A549 (cell line): Measurements from ENCODE around the gene TPRN. TPM values are rescaled to one million over a fixed set of nuclear protein-coding genes. Genes with fewer than 3 reads are reported as not detected.

Source experiments
- ATAC-seq, 2 experiments: fragments of 200-7000 bp in 1 of 2; fragments of >200 bp in 1 of 2; cut with Nextera tagmentation in 1 of 2; cut with Tn5 transposase in 1 of 2; 3 replicates each; pipeline versions ENCODE4 v1.8.0 to v1.9.1; 2018 to 2020; ENCODE audit warnings: mild to moderate bottlenecking in 1 of 2, moderate library complexity in 1 of 2
- CTCF ChIA-PET: fragments of 300-600 bp; sonication (Branson Sonifier 250); formaldehyde crosslinking; extraction: SDS; loops from one replicate; lab custom pipeline; 2021; ENCODE audit warnings: antibody characterized with exemption, inconsistent platforms; lab: Yijun Ruan, JAX
- POLR2A ChIA-PET: fragments of 350-600 bp; formaldehyde crosslinking; extraction: SDS; loops from one replicate; lab custom pipeline; 2021; ENCODE audit warnings: antibody characterized with exemption, inconsistent platforms; lab: Yijun Ruan, JAX
- DNase-seq, 2 experiments: peaks; one replicate each; pipeline versions ENCODE4 v3.0.0 to v3.0.0-alpha.2; 2011 to 2016; ENCODE audit warnings: low read depth in 1 of 2, low spot score in 1 of 2
- FAIRE-seq: peaks from 2 replicates; lab custom pipeline; 2011; peaks lifted over from hg19 to GRCh38; lab: Jason Lieb, UNC
- H3K27ac ChIP-seq, 2 experiments: fragments of >200 bp; sonication (Bioruptor Twin); formaldehyde crosslinking; 3 replicates each; pipeline ENCODE4 v1.5.1; 2016 to 2017
- H3K4me1 ChIP-seq: fragments of >200 bp; sonication (Bioruptor Twin); formaldehyde crosslinking; 3 replicates; pipeline ENCODE4 v1.6.1; 2016
- H3K4me2 ChIP-seq: fragments of >200 bp; sonication (Bioruptor Twin); formaldehyde crosslinking; 3 replicates; pipeline ENCODE4 v1.6.1; 2016
- H3K4me3 ChIP-seq: fragments of >200 bp; sonication (Bioruptor Twin); formaldehyde crosslinking; 3 replicates; pipeline ENCODE4 v1.5.1; 2016
- H3K9me3 ChIP-seq: fragments of >200 bp; sonication (Bioruptor Twin); formaldehyde crosslinking; 3 replicates; pipeline ENCODE4 v1.6.1; 2016
- CBX8 ChIP-seq: fragments of 200-600 bp; sonication (generic); IDR thresholded peaks from 2 replicates; pipeline ENCODE4 v1.6.1; 2016
- EP300 ChIP-seq, 2 experiments: fragments of >200 bp; sonication (Bioruptor Twin); formaldehyde crosslinking; IDR thresholded peaks; 2 replicates in 1 of 2; 3 replicates in 1 of 2; pipeline ENCODE4 v1.6.1; 2016 to 2017
- FOSB ChIP-seq: fragments of 250-450 bp; sonication (Bioruptor Pico); IDR thresholded peaks from 2 replicates; pipeline ENCODE4 v1.5.0; 2020; ENCODE audit warnings: mild to moderate bottlenecking, moderate library complexity
- FOSL2 ChIP-seq, 2 experiments: fragments of 450-650 bp in 1 of 2; fragments of >200 bp in 1 of 2; sonication (Bioruptor Twin) in 1 of 2; formaldehyde crosslinking; IDR thresholded peaks; 2 replicates each; pipeline versions ENCODE4 v1.5.0 to v1.6.1; 2016 to 2020; ENCODE audit warnings: mild to moderate bottlenecking in 1 of 2, moderate library complexity in 1 of 2
- HDAC2 ChIP-seq: fragments of 200-600 bp; sonication (generic); IDR thresholded peaks from 2 replicates; pipeline ENCODE4 v1.6.1; 2016
- HEYL ChIP-seq: fragments of 250-450 bp; sonication (Bioruptor Pico); IDR thresholded peaks from 2 replicates; pipeline ENCODE4 v1.8.0; 2021; ENCODE audit warnings: mild to moderate bottlenecking, moderate library complexity
- HOXA7 ChIP-seq: fragments of 250-450 bp; sonication (Bioruptor Pico); IDR thresholded peaks from 2 replicates; pipeline ENCODE4 v1.5.0; 2020; ENCODE audit warnings: mild to moderate bottlenecking, moderate library complexity
- KDM5A ChIP-seq: fragments of 200-600 bp; sonication (generic); IDR thresholded peaks from 2 replicates; pipeline ENCODE4 v1.6.1; 2016; ENCODE audit warnings: antibody characterized with exemption, mild to moderate bottlenecking
- MAZ ChIP-seq: fragments of 150-350 bp; IDR thresholded peaks from 2 replicates; pipeline ENCODE4 v1.6.1; 2014; ENCODE audit warnings: antibody characterized with exemption, low read depth, low read length, borderline replicate concordance
- MYC ChIP-seq: IDR thresholded peaks from 2 replicates; pipeline ENCODE4 v1.6.1; 2012; ENCODE audit warnings: mild to moderate bottlenecking, inconsistent platforms, low read length, improper control_type of control experiment, borderline replicate concordance
- NPAS2 ChIP-seq: fragments of 250-450 bp; sonication (Bioruptor Pico); IDR thresholded peaks from 2 replicates; pipeline ENCODE4 v1.8.0; 2022; ENCODE audit warnings: mild to moderate bottlenecking, moderate library complexity, borderline replicate concordance
- PHF8 ChIP-seq: fragments of 200-600 bp; sonication (generic); IDR thresholded peaks from 2 replicates; pipeline ENCODE4 v1.6.1; 2016; ENCODE audit warnings: low read depth, mild to moderate bottlenecking, antibody characterized with exemption, moderate library complexity, borderline replicate concordance
- RFX5 ChIP-seq: fragments of 450-650 bp; IDR thresholded peaks from 2 replicates; pipeline ENCODE4 v1.7.1; 2014; ENCODE audit warnings: antibody characterized with exemption, mild to moderate bottlenecking, moderate library complexity
- ZFP36 ChIP-seq: fragments of 450-650 bp; IDR thresholded peaks from 2 replicates; pipeline ENCODE4 v1.6.1; 2014; ENCODE audit warnings: borderline replicate concordance; ENCODE audit not compliant: partially characterized antibody
- ZSCAN20 ChIP-seq: fragments of 250-450 bp; sonication (Bioruptor Pico); IDR thresholded peaks from 2 replicates; pipeline ENCODE4 v1.8.0; 2022; ENCODE audit warnings: mild to moderate bottlenecking, moderate library complexity
- WGBS: methylation state at CpG from one replicate; pipeline ENCODE4 v1.1.6; 2017; ENCODE audit errors: missing lambda C conversion rate; 5-methylcytosine and 5-hydroxymethylcytosine counted together
- polyA plus RNA-seq, 4 experiments: library from polyadenylated mRNA; depleted of rRNA in 3 of 4; stranded (reverse); fragments of >200 nt; fragmentation: RNase III in 1 of 4; extraction: RNeasy Plus Mini Kit Qiagen cat#74134 plus additional on column Dnase treatment in 1 of 4; gene quantifications; 2 replicates in 3 of 4; 3 replicates in 1 of 4; pipeline ENCODE4 v1.2.3, GENCODE V29; 2011 to 2017
- TF ChIP-seq, protein P1 (sequence below): fragments of 200-600 bp; sonication (generic); IDR thresholded peaks from 2 replicates; pipeline ENCODE4 v1.6.1; 2016; ENCODE audit warnings: antibody characterized with exemption, mild to moderate bottlenecking, moderate library complexity

TPRN gene
- polyA plus RNA-seq, 2 of the 4 experiments (the other 2 are of a cell fraction), result 2.1 to 6.5 TPM

DNA sequence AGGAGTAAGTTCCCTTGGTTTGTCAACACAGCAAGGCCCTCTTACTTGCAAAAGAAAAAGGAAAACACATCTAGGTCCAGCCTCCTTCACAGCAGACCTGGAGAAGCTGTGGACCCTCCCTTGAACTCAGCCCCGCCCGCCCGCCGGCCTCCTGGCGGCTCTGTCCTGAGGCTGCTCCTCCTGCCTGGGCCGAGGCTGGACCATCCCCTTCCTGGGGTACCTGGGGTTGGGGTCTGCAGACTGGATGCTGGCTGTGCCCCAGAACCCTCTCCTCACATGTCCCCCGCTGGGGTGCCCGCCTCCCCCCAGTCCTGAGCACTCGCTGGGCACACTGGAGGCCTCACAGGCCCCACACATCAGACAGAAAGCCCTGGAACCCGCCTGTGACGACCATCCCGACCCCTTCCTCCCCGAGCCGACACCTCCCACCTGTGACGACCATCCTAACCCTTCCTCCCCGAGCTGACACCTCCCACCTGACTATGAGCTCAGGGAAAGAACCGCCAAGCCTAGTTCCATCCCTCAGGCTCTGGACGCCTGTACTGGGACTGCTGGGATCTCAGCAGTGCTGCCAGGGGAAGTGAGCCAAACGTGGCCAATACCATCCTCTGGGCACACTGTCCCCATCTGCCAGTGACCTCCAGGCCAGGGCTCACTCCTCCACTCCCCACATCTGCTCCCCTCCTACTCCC lies 21.5 kb downstream of the TPRN start:
- 88% methylated on average over 17 of the region's 19 CpGs for WGBS
- ChIA-PET POLR2A (no interaction called here), CTCF (interaction anchor here (0.6 to 16.5 kb wide), 8 partner anchors 10 to 59 kb away, joined by 3 to 156 read pairs (median 8); partner anchors contain the start of genes ANAPC2, LRRC26 and SSNA1)
- TF ChIP-seq NPAS2 (CRISPR knock-in tag), result no peak
- no peak for TF ChIP-seq FOSB (CRISPR knock-in tag)
- TF ChIP-seq, protein P1, sequence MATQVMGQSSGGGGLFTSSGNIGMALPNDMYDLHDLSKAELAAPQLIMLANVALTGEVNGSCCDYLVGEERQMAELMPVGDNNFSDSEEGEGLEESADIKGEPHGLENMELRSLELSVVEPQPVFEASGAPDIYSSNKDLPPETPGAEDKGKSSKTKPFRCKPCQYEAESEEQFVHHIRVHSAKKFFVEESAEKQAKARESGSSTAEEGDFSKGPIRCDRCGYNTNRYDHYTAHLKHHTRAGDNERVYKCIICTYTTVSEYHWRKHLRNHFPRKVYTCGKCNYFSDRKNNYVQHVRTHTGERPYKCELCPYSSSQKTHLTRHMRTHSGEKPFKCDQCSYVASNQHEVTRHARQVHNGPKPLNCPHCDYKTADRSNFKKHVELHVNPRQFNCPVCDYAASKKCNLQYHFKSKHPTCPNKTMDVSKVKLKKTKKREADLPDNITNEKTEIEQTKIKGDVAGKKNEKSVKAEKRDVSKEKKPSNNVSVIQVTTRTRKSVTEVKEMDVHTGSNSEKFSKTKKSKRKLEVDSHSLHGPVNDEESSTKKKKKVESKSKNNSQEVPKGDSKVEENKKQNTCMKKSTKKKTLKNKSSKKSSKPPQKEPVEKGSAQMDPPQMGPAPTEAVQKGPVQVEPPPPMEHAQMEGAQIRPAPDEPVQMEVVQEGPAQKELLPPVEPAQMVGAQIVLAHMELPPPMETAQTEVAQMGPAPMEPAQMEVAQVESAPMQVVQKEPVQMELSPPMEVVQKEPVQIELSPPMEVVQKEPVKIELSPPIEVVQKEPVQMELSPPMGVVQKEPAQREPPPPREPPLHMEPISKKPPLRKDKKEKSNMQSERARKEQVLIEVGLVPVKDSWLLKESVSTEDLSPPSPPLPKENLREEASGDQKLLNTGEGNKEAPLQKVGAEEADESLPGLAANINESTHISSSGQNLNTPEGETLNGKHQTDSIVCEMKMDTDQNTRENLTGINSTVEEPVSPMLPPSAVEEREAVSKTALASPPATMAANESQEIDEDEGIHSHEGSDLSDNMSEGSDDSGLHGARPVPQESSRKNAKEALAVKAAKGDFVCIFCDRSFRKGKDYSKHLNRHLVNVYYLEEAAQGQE, result no peak
- TF ChIP-seq ZFP36, result no peak
- TF ChIP-seq KDM5A, result no peak
- no peak for TF ChIP-seq HOXA7
- TF ChIP-seq RFX5, result no peak
- TF ChIP-seq HEYL (CRISPR knock-in tag), result no peak
- TF ChIP-seq CBX8, result no peak
- Histone ChIP-seq H3K4me1 (no peaks in the 10 kb centered on the region), H3K27ac (no peak overlapping the region), H3K4me2 (no peak overlapping the region), H3K9me3 (no peaks in the 10 kb centered on the region), H3K4me3 (no peak overlapping the region)
- FAIRE-seq, result no peak
- ATAC-seq, result no peak
- DNase-seq, result no peak

DNA sequence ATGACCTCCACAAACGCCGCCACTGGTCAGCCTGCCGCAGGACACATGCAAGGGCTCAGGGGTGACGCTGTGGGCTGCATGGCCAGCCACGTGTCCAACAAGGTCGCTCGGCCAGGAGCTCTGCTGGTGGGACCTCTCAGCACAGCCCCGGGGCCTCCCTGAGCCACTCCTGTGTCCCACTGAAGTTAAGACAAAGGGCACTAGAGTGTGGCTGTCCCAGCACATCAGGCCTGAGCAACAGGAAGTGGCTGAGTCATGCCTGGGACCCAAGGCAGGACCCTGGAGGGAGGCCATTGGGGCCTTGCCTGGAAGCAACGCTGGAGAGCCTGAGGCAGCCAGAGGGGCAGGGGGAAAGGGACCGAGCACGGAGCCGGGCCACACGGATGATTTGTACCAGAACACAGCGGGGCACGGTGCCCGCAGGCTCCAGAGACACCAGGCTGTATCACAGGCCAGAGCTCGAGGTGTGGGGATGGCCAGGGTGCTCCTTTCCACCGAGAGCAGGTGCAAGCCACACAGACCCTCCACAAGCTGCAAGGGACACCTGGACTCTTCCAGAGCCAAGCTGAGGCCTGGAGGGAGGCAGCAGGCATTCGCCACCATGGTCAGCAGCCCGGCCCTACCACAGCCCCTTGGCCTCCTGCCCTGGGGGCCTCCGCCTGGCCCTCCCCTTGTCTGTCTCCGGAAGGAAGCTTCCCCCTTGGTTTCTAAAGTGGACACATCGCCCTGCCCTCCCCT lies 22.2 kb downstream of the TPRN start:
- Histone ChIP-seq H3K27ac (no peak overlapping the region), H3K4me2 (no peak overlapping the region), H3K4me1 (no peaks in the 10 kb centered on the region), H3K4me3 (no peak overlapping the region), H3K9me3 (no peaks in the 10 kb centered on the region)
- no peak for ATAC-seq
- CTCF ChIA-PET, result interaction anchor here (0.6 to 16.5 kb wide), 9 partner anchors 9 to 59 kb away, joined by 3 to 156 read pairs (median 8); partner anchors contain the start of genes ANAPC2, LRRC26 and SSNA1
- DNase-seq, result no peak
- POLR2A ChIA-PET, result no interaction called here
- 93% methylated on average over 23 of the region's 23 CpGs for WGBS
- TF ChIP-seq EP300 (IDR thresholded peaks at IDR 0.05) (no peak), HDAC2 (no peak), MAZ (no peak), CBX8 (no peak), HEYL (CRISPR knock-in tag) (no peak), MYC (no peak), FOSL2 (IDR thresholded peaks at IDR 0.05) (no peak), FOSL2 (CRISPR knock-in tag; IDR thresholded peaks at IDR 0.05) (no peak), PHF8 (no peak), ZSCAN20 (CRISPR knock-in tag) (no peak)
- no peak for FAIRE-seq
